IMR-90 (cell line): Measurements from ENCODE around the gene DLK2. TPM values are rescaled to one million over a fixed set of nuclear protein-coding genes. Genes with fewer than 3 reads are reported as not detected.

Experiments
- ATAC-seq: fragments of 200-7000 bp; cut with Tn5 transposase; 2 replicates; pipeline ENCODE4 v1.9.1; 2020; ENCODE audit warnings: low read depth, mild to moderate bottlenecking, moderate library complexity
- BruUV-seq: library from RNA; stranded (reverse); fragments of 400-500 nt; replicated peaks from 2 replicates; lab custom pipeline; 2021; lab: Mats Ljungman, UMichigan
- CTCF ChIA-PET: fragments of 300-600 bp; formaldehyde crosslinking; extraction: SDS; loops from one replicate; lab custom pipeline; 2021; ENCODE audit warnings: antibody characterized with exemption; lab: Yijun Ruan, JAX
- POLR2A ChIA-PET: fragments of 300-600 bp; sonication (Branson Sonifier 250); formaldehyde crosslinking; loops from one replicate; lab custom pipeline; 2022; ENCODE audit warnings: antibody characterized with exemption; ENCODE audit not compliant: unreplicated experiment; lab: Charles Lee
- DNase-seq: peaks from one replicate; pipeline ENCODE4 v3.0.0; 2013
- H2AFZ ChIP-seq: replicated peaks from 2 replicates; pipeline ENCODE3; 2013; ENCODE audit warnings: low read length, mild to moderate bottlenecking; ENCODE audit not compliant: poor library complexity
- H2AK5ac ChIP-seq: 2 replicates; pipeline ENCODE4 v1.6.1; 2013; ENCODE audit warnings: low read depth, low read length, inconsistent platforms
- H2AK9ac ChIP-seq: replicated peaks from 2 replicates; pipeline ENCODE3; 2013; ENCODE audit warnings: mild to moderate bottlenecking, low read depth, low read length, moderate library complexity; ENCODE audit not compliant: poor library complexity
- H2BK120ac ChIP-seq: 2 replicates; pipeline ENCODE4 v1.6.1; 2013; ENCODE audit warnings: low read depth, low read length, inconsistent platforms
- H2BK15ac ChIP-seq: 3 replicates; pipeline ENCODE4 v1.6.1; 2013; ENCODE audit warnings: low read depth, low read length, inconsistent platforms
- H2BK20ac ChIP-seq: 2 replicates; pipeline ENCODE4 v1.6.1; 2013; ENCODE audit warnings: low read depth, mild to moderate bottlenecking, inconsistent platforms, low read length, moderate library complexity
- H2BK5ac ChIP-seq: 2 replicates; pipeline ENCODE4 v1.6.1; 2013; ENCODE audit warnings: mild to moderate bottlenecking, low read depth, low read length, inconsistent platforms; ENCODE audit not compliant: poor library complexity, severe bottlenecking
- H3K14ac ChIP-seq: replicated peaks from 2 replicates; pipeline ENCODE4 v1.6.1; 2013; ENCODE audit warnings: low read depth, low read length, inconsistent platforms
- H3K18ac ChIP-seq: 2 replicates; pipeline ENCODE4 v1.6.1; 2013; ENCODE audit warnings: low read depth, low read length, control low read depth
- H3K23ac ChIP-seq: 2 replicates; pipeline ENCODE4 v1.6.1; 2013; ENCODE audit warnings: low read depth, low read length, inconsistent platforms
- H3K27ac ChIP-seq: 2 replicates; pipeline ENCODE4 v1.5.1; 2013; ENCODE audit warnings: mild to moderate bottlenecking, control low read depth, low read length; ENCODE audit not compliant: insufficient read depth
- H3K27me3 ChIP-seq: 2 replicates; pipeline ENCODE4 v1.6.1; 2013; ENCODE audit warnings: low read length; ENCODE audit not compliant: control insufficient read depth, insufficient read depth
- H3K36me3 ChIP-seq: 2 replicates; pipeline ENCODE4 v1.6.1; 2013; ENCODE audit warnings: low read length, mixed read lengths; ENCODE audit not compliant: control insufficient read depth, insufficient read depth
- H3K4ac ChIP-seq: 2 replicates; pipeline ENCODE4 v1.6.1; 2013; ENCODE audit warnings: low read depth, low read length, inconsistent platforms
- H3K4me1 ChIP-seq: 2 replicates; pipeline ENCODE4 v1.6.1; 2013; ENCODE audit warnings: low read length, mixed read lengths; ENCODE audit not compliant: control insufficient read depth, insufficient read depth
- H3K4me2 ChIP-seq: 2 replicates; pipeline ENCODE4 v1.6.1; 2013; ENCODE audit warnings: low read depth, mild to moderate bottlenecking, control low read depth, low read length, moderate library complexity
- H3K4me3 ChIP-seq: 2 replicates; pipeline ENCODE4 v1.5.1; 2013; ENCODE audit warnings: low read depth, mild to moderate bottlenecking, control low read depth, low read length, moderate library complexity; ENCODE audit not compliant: insufficient read depth
- H3K56ac ChIP-seq: 2 replicates; pipeline ENCODE4 v1.6.1; 2013; ENCODE audit warnings: low read length, inconsistent platforms; ENCODE audit not compliant: insufficient read depth; ENCODE audit errors: extremely low read depth
- H3K79me1 ChIP-seq, 2 experiments: 2 replicates each; pipeline ENCODE4 v1.6.1; 2013; ENCODE audit warnings: low read length in 2 of 2, inconsistent platforms in 1 of 2, low read depth in 1 of 2
- H3K9ac ChIP-seq: 2 replicates; pipeline ENCODE4 v1.6.1; 2013; ENCODE audit warnings: low read depth, low read length, control low read depth
- H3K9me1 ChIP-seq: 2 replicates; pipeline ENCODE4 v1.6.1; 2013; ENCODE audit warnings: low read length, inconsistent platforms; ENCODE audit not compliant: insufficient read depth
- H3K9me3 ChIP-seq: 2 replicates; pipeline ENCODE4 v1.6.1; 2013; ENCODE audit warnings: low read length; ENCODE audit not compliant: control insufficient read depth, insufficient read depth
- H4K20me1 ChIP-seq: 2 replicates; pipeline ENCODE4 v1.6.1; 2013; ENCODE audit warnings: low read length, inconsistent platforms; ENCODE audit not compliant: insufficient read depth
- H4K5ac ChIP-seq: 2 replicates; pipeline ENCODE4 v1.6.1; 2013; ENCODE audit warnings: mild to moderate bottlenecking, low read depth, low read length, control low read depth
- H4K8ac ChIP-seq, 2 experiments: 2 replicates each; pipeline ENCODE4 v1.6.1; 2013; ENCODE audit warnings: low read depth in 2 of 2, low read length in 2 of 2, control low read depth in 1 of 2, inconsistent platforms in 1 of 2
- H4K91ac ChIP-seq: 2 replicates; pipeline ENCODE4 v1.6.1; 2013; ENCODE audit warnings: low read depth, low read length, inconsistent platforms; ENCODE audit not compliant: insufficient read depth
- CEBPB ChIP-seq: IDR thresholded peaks from 2 replicates; pipeline ENCODE4 v1.6.1; 2012; ENCODE audit warnings: low read depth, low read length, improper control_type of control experiment
- CHD1 ChIP-seq: IDR thresholded peaks from 2 replicates; pipeline ENCODE4 v1.6.1; 2012; ENCODE audit warnings: low read depth, low read length, improper control_type of control experiment
- NFE2L2 ChIP-seq: fragments of 150-350 bp; IDR thresholded peaks from 2 replicates; pipeline ENCODE4 v1.6.1; 2016; ENCODE audit warnings: low read depth, mild to moderate bottlenecking, low read length
- WGBS, 2 experiments: methylation state at CpG; one replicate each; pipeline versions ENCODE4 v1.1.5 to v1.1.7; 2013; ENCODE audit warnings: missing lambda C conversion rate in 2 of 2; ENCODE audit not compliant: insufficient read length in 1 of 2; ENCODE audit errors: extremely low coverage in 2 of 2; 5-methylcytosine and 5-hydroxymethylcytosine counted together
- dilution Hi-C: fragments of 300-500 bp; cut with HindIII; formaldehyde crosslinking; loops from one replicate; pipeline ENCODE4 v1.14.3; 2018; ENCODE audit warnings: low sequenced_read_pairs; ENCODE audit not compliant: unreplicated experiment
- in situ Hi-C: fragments of 300-500 bp; cut with MboI; formaldehyde crosslinking; loops from 3 replicates; pipeline ENCODE4 v1.14.3; 2019; ENCODE audit warnings: low sequenced_read_pairs, inconsistent platforms, mixed read lengths
- intact Hi-C: fragments of 100-400 bp; cut with micrococcal nuclease; formaldehyde crosslinking; loops from 2 replicates; pipeline ENCODE4 v1.10.0; 2022
- polyA plus RNA-seq, 3 experiments: library from polyadenylated mRNA; depleted of rRNA; stranded (reverse); fragments of >200 nt; gene quantifications; 2 replicates each; pipeline ENCODE4 v1.2.3, GENCODE V29; 2012; ENCODE audit warnings: low replicate concordance in 1 of 3
- total RNA-seq: library from RNA; depleted of rRNA; stranded (reverse); fragments of >200 nt; gene quantifications from 2 replicates; pipeline ENCODE4 v1.2.3, GENCODE V29; 2012

Gene DLK2
- total and polyA plus RNA-seq, 2 of the 4 experiments (the other 2 are of a cell fraction), result 0.90 to 2.8 TPM

- Histone ChIP-seq H3K4me3 (no peak overlapping the region), H3K27ac (no peak overlapping the region), H3K9me3 (no peaks in the 10 kb centered on the region), H3K36me3 (no peaks in the 10 kb centered on the region; the same call in 1 of the 2 replicates), H2AK9ac (no peak overlapping the region), H3K27me3 (no peaks in the 10 kb centered on the region), H3K14ac (no peak overlapping the region), H2BK20ac (no peak overlapping the region), H3K23ac (no peak overlapping the region), H2BK5ac (no peak overlapping the region), H2AK5ac (no peak overlapping the region), H4K5ac (no peak overlapping the region), H3K18ac (no peak overlapping the region), H3K4me2 (no peak overlapping the region), H3K9me1 (peaks cover 32% of the 10 kb centered on the region), H3K4ac (no peak overlapping the region), H4K20me1 (peaks cover 10% of the 10 kb centered on the region; the same call in 1 of the 2 replicates), H3K56ac (no peak overlapping the region), H2BK120ac (no peak overlapping the region), H4K91ac (no peak overlapping the region), H3K4me1 (peaks cover 7% of the 10 kb centered on the region), H3K79me1 (peaks cover 52 to 70% of the 10 kb centered on the region in 2 experiments), H2BK15ac (no peak overlapping the region), H3K9ac (no peak overlapping the region), H4K8ac (no peak overlapping the region), H2AFZ (no peak overlapping the region)
- TF ChIP-seq CEBPB (peak; percentile 57; the same call in 1 of the 2 replicates), NFE2L2 (no peak), CHD1 (no peak)
- in situ Hi-C loops (no loop called here), dilution Hi-C loops (no loop called here), intact Hi-C loops (no loop called here)
- CTCF ChIA-PET, result interaction anchor here (0.7 kb wide), 2 partner anchors 14 to 485 kb away, joined by 3 to 5 read pairs; no protein-coding TSS in a partner anchor
- ATAC-seq (no peak), DNase-seq (no peak)
- BruUV-seq, result no TSS peak
- POLR2A ChIA-PET, result interaction anchor here (0.7 to 1.0 kb wide), 3 partner anchors 11 to 487 kb away, joined by 4 to 18 read pairs (median 11); no protein-coding TSS in a partner anchor
- no CpG with 5 or more reads among the region's 2 CpGs for WGBS, 2 experiments
These were observed 25.7 kb upstream of the DLK2 start for GRCh38 chr6:43481075-43481474.
